HL-60 (cell line): ENCODE data around the gene METTL14.

Source experiments
- DNase-seq, 2 experiments: peaks; one replicate each; pipeline ENCODE4 v3.0.0-alpha.2; 2010 to 2020; ENCODE audit warnings: low read depth in 1 of 2, low spot score in 1 of 2
- H3K27ac ChIP-seq: fragments of 250-450 bp; sonication (Bioruptor Pico); replicated peaks from 2 replicates; pipeline ENCODE4 v1.5.1; 2020; ENCODE audit warnings: mild to moderate bottlenecking, moderate library complexity
- H3K27me3 ChIP-seq: fragments of 250-450 bp; sonication (Bioruptor Pico); 2 replicates; pipeline ENCODE4 v1.5.1; 2021; ENCODE audit warnings: mild to moderate bottlenecking, moderate library complexity; ENCODE audit not compliant: insufficient read depth, poor library complexity, severe bottlenecking
- H3K4me3 ChIP-seq: replicated peaks from 2 replicates; pipeline ENCODE4 v1.5.1; 2011; ENCODE audit warnings: mild to moderate bottlenecking, control low read depth, low read length; ENCODE audit not compliant: insufficient read depth
- GABPA ChIP-seq: IDR thresholded peaks from 2 replicates; pipeline ENCODE4 v1.6.1; 2012; ENCODE audit warnings: low read depth
- POLR2AphosphoS5 ChIP-seq: IDR thresholded peaks from 2 replicates; pipeline ENCODE4 v1.6.1; 2012; ENCODE audit warnings: low read depth
- SPI1 ChIP-seq: IDR thresholded peaks from 2 replicates; pipeline ENCODE4 v1.6.1; 2012; ENCODE audit warnings: low read depth, mild to moderate bottlenecking, borderline replicate concordance
- TF ChIP-seq, protein P1 (sequence below): IDR thresholded peaks from 2 replicates; pipeline ENCODE4 v1.6.1; 2012; ENCODE audit warnings: low read depth; ENCODE audit not compliant: insufficient replicate concordance
- TF ChIP-seq, protein P2 (sequence below): IDR thresholded peaks from one replicate; pipeline ENCODE4 v1.5.1; 2011; ENCODE audit warnings: low read length, control low read depth, inconsistent platforms; ENCODE audit not compliant: insufficient read depth

The METTL14 gene

DNA sequence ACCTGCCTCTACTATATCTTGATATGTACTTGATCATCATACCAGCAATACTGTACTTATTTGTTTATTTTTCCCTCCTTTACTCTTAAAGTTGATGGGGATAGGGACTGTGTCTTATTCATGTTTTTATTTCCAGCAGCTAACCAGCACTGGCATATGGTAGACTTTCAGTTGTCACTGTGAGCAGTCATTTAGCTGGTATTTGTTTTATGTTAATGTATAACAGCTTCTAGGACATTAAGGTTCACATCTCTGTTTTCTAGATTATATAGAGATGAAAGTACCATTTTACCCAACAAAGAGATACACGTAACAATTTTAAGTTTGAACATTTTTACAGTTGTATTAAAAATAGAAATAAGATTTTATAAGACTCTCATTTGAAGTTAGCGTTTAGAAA, 17.9 kb downstream of the METTL14 start:
- DNase-seq, result no peak
- H3K27ac ChIP-seq, result no peak overlapping the region
- H3K4me3 ChIP-seq, result no peak overlapping the region
- TF ChIP-seq, protein P1, sequence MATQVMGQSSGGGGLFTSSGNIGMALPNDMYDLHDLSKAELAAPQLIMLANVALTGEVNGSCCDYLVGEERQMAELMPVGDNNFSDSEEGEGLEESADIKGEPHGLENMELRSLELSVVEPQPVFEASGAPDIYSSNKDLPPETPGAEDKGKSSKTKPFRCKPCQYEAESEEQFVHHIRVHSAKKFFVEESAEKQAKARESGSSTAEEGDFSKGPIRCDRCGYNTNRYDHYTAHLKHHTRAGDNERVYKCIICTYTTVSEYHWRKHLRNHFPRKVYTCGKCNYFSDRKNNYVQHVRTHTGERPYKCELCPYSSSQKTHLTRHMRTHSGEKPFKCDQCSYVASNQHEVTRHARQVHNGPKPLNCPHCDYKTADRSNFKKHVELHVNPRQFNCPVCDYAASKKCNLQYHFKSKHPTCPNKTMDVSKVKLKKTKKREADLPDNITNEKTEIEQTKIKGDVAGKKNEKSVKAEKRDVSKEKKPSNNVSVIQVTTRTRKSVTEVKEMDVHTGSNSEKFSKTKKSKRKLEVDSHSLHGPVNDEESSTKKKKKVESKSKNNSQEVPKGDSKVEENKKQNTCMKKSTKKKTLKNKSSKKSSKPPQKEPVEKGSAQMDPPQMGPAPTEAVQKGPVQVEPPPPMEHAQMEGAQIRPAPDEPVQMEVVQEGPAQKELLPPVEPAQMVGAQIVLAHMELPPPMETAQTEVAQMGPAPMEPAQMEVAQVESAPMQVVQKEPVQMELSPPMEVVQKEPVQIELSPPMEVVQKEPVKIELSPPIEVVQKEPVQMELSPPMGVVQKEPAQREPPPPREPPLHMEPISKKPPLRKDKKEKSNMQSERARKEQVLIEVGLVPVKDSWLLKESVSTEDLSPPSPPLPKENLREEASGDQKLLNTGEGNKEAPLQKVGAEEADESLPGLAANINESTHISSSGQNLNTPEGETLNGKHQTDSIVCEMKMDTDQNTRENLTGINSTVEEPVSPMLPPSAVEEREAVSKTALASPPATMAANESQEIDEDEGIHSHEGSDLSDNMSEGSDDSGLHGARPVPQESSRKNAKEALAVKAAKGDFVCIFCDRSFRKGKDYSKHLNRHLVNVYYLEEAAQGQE, result no peak
- TF ChIP-seq POLR2AphosphoS5 (no peak), SPI1 (no peak), GABPA (no peak)
- TF ChIP-seq, protein P2, sequence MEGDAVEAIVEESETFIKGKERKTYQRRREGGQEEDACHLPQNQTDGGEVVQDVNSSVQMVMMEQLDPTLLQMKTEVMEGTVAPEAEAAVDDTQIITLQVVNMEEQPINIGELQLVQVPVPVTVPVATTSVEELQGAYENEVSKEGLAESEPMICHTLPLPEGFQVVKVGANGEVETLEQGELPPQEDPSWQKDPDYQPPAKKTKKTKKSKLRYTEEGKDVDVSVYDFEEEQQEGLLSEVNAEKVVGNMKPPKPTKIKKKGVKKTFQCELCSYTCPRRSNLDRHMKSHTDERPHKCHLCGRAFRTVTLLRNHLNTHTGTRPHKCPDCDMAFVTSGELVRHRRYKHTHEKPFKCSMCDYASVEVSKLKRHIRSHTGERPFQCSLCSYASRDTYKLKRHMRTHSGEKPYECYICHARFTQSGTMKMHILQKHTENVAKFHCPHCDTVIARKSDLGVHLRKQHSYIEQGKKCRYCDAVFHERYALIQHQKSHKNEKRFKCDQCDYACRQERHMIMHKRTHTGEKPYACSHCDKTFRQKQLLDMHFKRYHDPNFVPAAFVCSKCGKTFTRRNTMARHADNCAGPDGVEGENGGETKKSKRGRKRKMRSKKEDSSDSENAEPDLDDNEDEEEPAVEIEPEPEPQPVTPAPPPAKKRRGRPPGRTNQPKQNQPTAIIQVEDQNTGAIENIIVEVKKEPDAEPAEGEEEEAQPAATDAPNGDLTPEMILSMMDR, result no peak
- H3K27me3 ChIP-seq, result no peaks in the 10 kb centered on the region

DNA sequence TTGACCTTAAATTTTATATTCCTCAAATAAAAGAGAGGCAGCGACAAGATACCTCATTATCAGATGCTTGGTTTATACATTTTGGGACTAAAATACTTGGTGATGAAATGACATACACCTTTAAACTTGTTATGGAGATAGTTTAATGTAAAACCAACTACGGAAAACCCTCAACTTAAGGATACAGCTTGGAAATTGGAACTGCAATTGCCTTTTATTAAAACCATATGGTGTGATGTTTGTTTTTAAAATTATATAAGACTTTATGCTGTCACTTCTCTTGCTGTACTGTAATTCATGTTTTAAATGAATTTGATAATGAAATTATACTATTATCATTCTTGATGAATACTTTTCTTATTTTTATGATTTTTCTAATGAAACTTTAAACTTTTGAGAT, 25.9 kb downstream of the METTL14 start:
- H3K27ac ChIP-seq, result no peak overlapping the region
- DNase-seq, result no peak
- TF ChIP-seq, protein P1, result no peak
- TF ChIP-seq SPI1 (no peak), GABPA (no peak), POLR2AphosphoS5 (no peak)
- TF ChIP-seq, protein P2, result no peak
- H3K27me3 ChIP-seq, result no peaks in the 10 kb centered on the region
- H3K4me3 ChIP-seq, result no peak overlapping the region

DNA sequence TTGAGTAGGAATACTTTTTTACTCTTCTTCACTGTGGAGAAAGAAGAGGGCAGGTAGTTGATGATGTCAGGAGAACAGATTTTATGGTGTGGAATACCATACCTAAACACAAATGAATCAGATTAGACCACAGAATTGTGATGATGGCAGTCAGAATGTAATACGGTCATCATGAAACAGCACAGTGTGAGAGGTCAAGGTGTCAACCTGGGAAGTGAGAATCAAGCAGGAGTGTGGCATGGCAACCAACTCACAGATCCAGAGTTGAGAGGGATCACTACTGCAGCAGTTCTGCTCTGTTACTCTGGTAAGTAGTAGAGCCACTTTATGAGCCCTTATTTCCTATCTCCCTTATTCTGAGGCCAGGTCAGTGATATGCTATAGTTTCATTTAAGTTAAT, 27.7 kb downstream of the METTL14 start:
- Histone ChIP-seq H3K27ac (no peak overlapping the region), H3K4me3 (no peak overlapping the region), H3K27me3 (no peaks in the 10 kb centered on the region)
- TF ChIP-seq GABPA, result no peak
- DNase-seq, result no peak

DNA sequence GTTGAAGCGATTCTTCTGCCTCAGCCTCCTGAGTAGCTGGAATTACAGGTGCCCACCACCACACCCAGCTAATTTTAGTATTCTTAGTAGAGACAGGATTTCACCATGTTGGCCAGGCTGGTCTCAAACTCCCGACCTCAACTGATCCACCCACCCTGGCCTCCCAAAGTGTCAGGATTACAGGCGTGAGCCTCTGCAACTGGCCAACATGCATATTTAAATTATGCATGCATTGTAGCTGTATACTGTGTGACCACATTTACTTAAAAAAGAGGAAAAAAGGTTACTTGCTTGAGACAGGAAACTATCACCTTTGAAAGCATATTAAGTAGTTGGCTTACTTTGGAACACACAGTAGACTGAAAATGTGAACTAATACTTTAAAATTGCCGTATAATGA, 29.5 kb downstream of the METTL14 start:
- no peak for DNase-seq
- Histone ChIP-seq H3K27me3 (no peaks in the 10 kb centered on the region), H3K27ac (no peak overlapping the region), H3K4me3 (no peak overlapping the region)
- TF ChIP-seq SPI1 (no peak), POLR2AphosphoS5 (no peak), GABPA (no peak)
- TF ChIP-seq, protein P1, result no peak
- TF ChIP-seq, protein P2, result no peak
